ENCODE data around the gene VLDLR.

The VLDLR gene

GRCh38 chr9:2691626-2692025 lies 70.0 kb downstream of the VLDLR start:
- TF ChIP-seq CTCF (IDR thresholded peaks at IDR 0.05; ENCODE audit: insufficient read depth, low read length) (no peak), GABPA (IDR thresholded peaks at IDR 0.05; ENCODE audit: low read depth) (no peak), SPI1 (IDR thresholded peaks at IDR 0.05; ENCODE audit: borderline replicate concordance, low read depth) (no peak), REST (IDR thresholded peaks at IDR 0.05; ENCODE audit: insufficient replicate concordance, low read depth) (no peak), POLR2AphosphoS5 (IDR thresholded peaks at IDR 0.05; ENCODE audit: low read depth) (no peak)
- H3K4me3 ChIP-seq (replicated peaks; ENCODE audit: insufficient read depth, low read length), result no peak overlapping the region
- no peaks in the 10 kb centered on the region for H3K27me3 ChIP-seq (ENCODE audit: insufficient read depth, poor library complexity, severe bottlenecking)
- DNase-seq (ENCODE audit: low read depth in 1 of 2, low spot score in 1 of 2), result no peak
- H3K27ac ChIP-seq (replicated peaks), result no peak overlapping the region

- Histone ChIP-seq H3K4me3 (replicated peaks; ENCODE audit: insufficient read depth, low read length) (no peak overlapping the region), H3K27me3 (ENCODE audit: insufficient read depth, poor library complexity, severe bottlenecking) (no peaks in the 10 kb centered on the region), H3K27ac (replicated peaks) (no peak overlapping the region)
- TF ChIP-seq POLR2AphosphoS5 (IDR thresholded peaks at IDR 0.05; ENCODE audit: low read depth) (no peak), REST (IDR thresholded peaks at IDR 0.05; ENCODE audit: insufficient replicate concordance, low read depth) (no peak), SPI1 (IDR thresholded peaks at IDR 0.05; ENCODE audit: borderline replicate concordance, low read depth) (no peak), GABPA (IDR thresholded peaks at IDR 0.05; ENCODE audit: low read depth) (no peak), CTCF (IDR thresholded peaks at IDR 0.05; ENCODE audit: insufficient read depth, low read length) (no peak)
- no peak for DNase-seq (ENCODE audit: low read depth in 1 of 2, low spot score in 1 of 2)
Measured at GRCh38 chr9:2693056-2693455, 71.5 kb downstream of the VLDLR start.

- H3K4me3 ChIP-seq (replicated peaks; ENCODE audit: insufficient read depth, low read length), result no peak overlapping the region
- DNase-seq (ENCODE audit: low read depth in 1 of 2, low spot score in 1 of 2), result no peak
- no peak overlapping the region for H3K27ac ChIP-seq (replicated peaks)
- no peak for TF ChIP-seq SPI1 (IDR thresholded peaks at IDR 0.05; ENCODE audit: borderline replicate concordance, low read depth)
- TF ChIP-seq POLR2AphosphoS5 (IDR thresholded peaks at IDR 0.05; ENCODE audit: low read depth), result no peak
- no peak for TF ChIP-seq REST (IDR thresholded peaks at IDR 0.05; ENCODE audit: insufficient replicate concordance, low read depth)
- TF ChIP-seq CTCF (IDR thresholded peaks at IDR 0.05; ENCODE audit: insufficient read depth, low read length), result no peak
- TF ChIP-seq GABPA (IDR thresholded peaks at IDR 0.05; ENCODE audit: low read depth), result no peak
- H3K27me3 ChIP-seq (ENCODE audit: insufficient read depth, poor library complexity, severe bottlenecking), result no peaks in the 10 kb centered on the region
Measured at GRCh38 chr9:2697492-2697891, 75.9 kb downstream of the VLDLR start.

Measured in HL-60 (cell line).